HepG2 (cell line): ENCODE results near the gene PSPH.

ENCODE experiments used
- CHD2 ChIP-seq: IDR thresholded peaks from 2 replicates; pipeline ENCODE4 v1.6.1; 2011; ENCODE audit warnings: low read depth, low read length, improper control_type of control experiment
- CTCF ChIP-seq: sonication (generic); formaldehyde crosslinking; IDR thresholded peaks from 2 replicates; pipeline ENCODE4 v1.5.0; 2020; ENCODE audit warnings: mild to moderate bottlenecking, missing genetic modification reagents, moderate library complexity
- POLR2AphosphoS2 ChIP-seq: IDR thresholded peaks from 2 replicates; pipeline ENCODE4 v1.6.1; 2011; ENCODE audit warnings: low read depth, low read length, improper control_type of control experiment
- SKI ChIP-seq: fragments of 450-650 bp; IDR thresholded peaks from one replicate; pipeline ENCODE4 v1.6.1; 2018; ENCODE audit warnings: mild to moderate bottlenecking; ENCODE audit not compliant: partially characterized antibody
- XBP1 ChIP-seq: sonication (generic); formaldehyde crosslinking; IDR thresholded peaks from 2 replicates; pipeline ENCODE4 v1.5.0; 2020; ENCODE audit warnings: missing genetic modification reagents
- ZNF10 ChIP-seq: sonication (generic); formaldehyde crosslinking; IDR thresholded peaks from 2 replicates; pipeline ENCODE4 v1.4.0; 2020; ENCODE audit warnings: mild to moderate bottlenecking, low read depth, missing genetic modification reagents, borderline replicate concordance

- TF ChIP-seq POLR2AphosphoS2: no peak
- TF ChIP-seq SKI: no peak
- TF ChIP-seq CTCF (CRISPR knock-in tag): no peak
- TF ChIP-seq XBP1 (CRISPR knock-in tag): no peak
- no peak for TF ChIP-seq CHD2
- no peak for TF ChIP-seq ZNF10 (CRISPR knock-in tag)
These were observed 20.9 kb downstream of the PSPH start for GRCh38 chr7:56030340-56030739.
